Activated T-helper 9 cell treated with anti-CD3 and anti-CD28 coated beads, Interleukin-2, amount 50 U/mL, for 16 hours (primary cell): Measurements from ENCODE around the gene SCN9A.
"Not testable (repeated sequence)": the region's sequence is repeated elsewhere in the genome, so short reads cannot be mapped to it uniquely, and the experiment has no call there.

Source experiments
- DNase-seq: peaks from one replicate; pipeline ENCODE4 v3.0.0-alpha.2; 2020; ENCODE audit warnings: low read depth

The SCN9A gene

GRCh38 chr2:166240387-166241313 lies 135.1 kb downstream of the SCN9A start:
- DNase-seq = no peak

- no peak for DNase-seq
Measured at GRCh38 chr2:166239548-166239947, 136.2 kb downstream of the SCN9A start.

GRCh38 chr2:166238176-166238575 lies 137.6 kb downstream of the SCN9A start:
- DNase-seq = no peak

- DNase-seq = no peak
Measured at GRCh38 chr2:166234112-166234846, 141.5 kb downstream of the SCN9A start.

GRCh38 chr2:166233244-166233643 lies 142.5 kb downstream of the SCN9A start:
- DNase-seq = no peak

GRCh38 chr2:166230724-166231070 lies 145.0 kb downstream of the SCN9A start:
- DNase-seq = no peak

- no peak for DNase-seq
Measured at GRCh38 chr2:166230024-166230723, 145.6 kb downstream of the SCN9A start.

GRCh38 chr2:166229678-166230023 lies 146.1 kb downstream of the SCN9A start:
- no peak for DNase-seq

- DNase-seq = no peak
Measured at GRCh38 chr2:166224197-166224596, 151.5 kb downstream of the SCN9A start.

GRCh38 chr2:166223298-166223697 lies 152.4 kb downstream of the SCN9A start:
- DNase-seq = no peak

GRCh38 chr2:166211079-166211478 lies 164.7 kb downstream of the SCN9A start:
- DNase-seq = no peak

- not testable (repeated sequence) for DNase-seq
Measured at GRCh38 chr2:166209944-166210343, 165.8 kb downstream of the SCN9A start.

GRCh38 chr2:166209367-166209766 lies 166.4 kb downstream of the SCN9A start:
- not testable (repeated sequence) for DNase-seq

GRCh38 chr2:166206153-166206552 lies 169.6 kb downstream of the SCN9A start:
- DNase-seq = not testable (repeated sequence)

GRCh38 chr2:166202778-166203177 lies 173.0 kb downstream of the SCN9A start:
- DNase-seq = no peak

GRCh38 chr2:166197446-166197845 lies 178.3 kb downstream of the SCN9A start:
- no peak for DNase-seq

- no peak for DNase-seq
Measured at GRCh38 chr2:166193407-166193806, 182.3 kb downstream of the SCN9A start.

GRCh38 chr2:166188084-166188483 lies 187.7 kb downstream of the SCN9A start:
- no peak for DNase-seq

GRCh38 chr2:166184789-166185188 lies 191.0 kb downstream of the SCN9A start:
- no peak for DNase-seq

- no peak for DNase-seq
Measured at GRCh38 chr2:166181813-166182154, 194.0 kb downstream of the SCN9A start.

GRCh38 chr2:166180951-166181812 lies 194.6 kb downstream of the SCN9A start:
- DNase-seq = no peak

- no peak for DNase-seq
Measured at GRCh38 chr2:166179201-166179600, 196.5 kb downstream of the SCN9A start.
